Stomach (tissue), 9 donors: ENCODE data around the gene ALG2. TPM values are rescaled to one million over a fixed set of nuclear protein-coding genes. Genes with fewer than 3 reads are reported as not detected.
"Not testable (repeated sequence)": the region's sequence is repeated elsewhere in the genome, so short reads cannot be mapped to it uniquely, and the experiment has no call there.

Source experiments
- DNase-seq, 2 donors: peaks; one replicate each; pipeline versions ENCODE4 v3.0.0 to v3.0.0-alpha.2; 2013 to 2019
- H3K27ac ChIP-seq, 5 donors: fragments of 200-600 bp in 4 of 5; sonication (generic) in 4 of 5; one replicate each; pipeline ENCODE4 v1.5.1; 2013 to 2019; ENCODE audit warnings: mild to moderate bottlenecking in 1 of 5, moderate library complexity in 1 of 5
- H3K27me3 ChIP-seq, 3 donors: fragments of 200-600 bp; sonication (generic); one replicate each; pipeline ENCODE4 v1.5.1; 2017 to 2019; ENCODE audit warnings: mixed run types in 1 of 3
- H3K36me3 ChIP-seq, 4 donors: fragments of 200-600 bp; sonication (generic); 1 replicate in 3 of 4; 2 replicates in 1 of 4; pipeline ENCODE4 v1.5.1; 2016 to 2019
- H3K4me1 ChIP-seq, 4 donors: fragments of 200-600 bp; sonication (generic); one replicate each; pipeline ENCODE4 v1.5.1; 2016 to 2019
- H3K4me3 ChIP-seq, 4 donors: fragments of 200-600 bp; sonication (generic) in 3 of 4; one replicate each; pipeline ENCODE4 v1.5.1; 2016 to 2019; ENCODE audit warnings: mild to moderate bottlenecking in 1 of 4
- H3K9me3 ChIP-seq, 4 donors: fragments of 200-600 bp; sonication (generic); one replicate each; pipeline ENCODE4 v1.5.1; 2016 to 2019
- EP300 ChIP-seq: sonication (generic); formaldehyde crosslinking; IDR thresholded peaks from one replicate; pipeline ENCODE4 v1.6.1; 2017; ENCODE audit warnings: antibody characterized with exemption
- POLR2A ChIP-seq, 4 donors: fragments of 450-650 bp; IDR thresholded peaks; one replicate each; pipeline ENCODE4 v1.6.1; 2016; ENCODE audit warnings: antibody characterized with exemption in 4 of 4, control low read depth in 2 of 4, mild to moderate bottlenecking in 1 of 4, moderate library complexity in 1 of 4
- POLR2AphosphoS5 ChIP-seq, 3 donors: sonication (generic); formaldehyde crosslinking; IDR thresholded peaks; one replicate each; pipeline ENCODE4 v1.6.1; 2016; ENCODE audit warnings: antibody characterized with exemption in 3 of 3
- WGBS, 5 donors: extraction: QIAGEN DNeasy Blood & Tissue Kit in 3 of 5; methylation state at CpG; one replicate each; pipeline versions ENCODE4 v1.1.5 to v1.1.7; 2013 to 2018; 5-methylcytosine and 5-hydroxymethylcytosine counted together
- intact Hi-C: fragments of 100-400 bp; cut with DNase I; formaldehyde crosslinking; loops from one replicate; pipeline ENCODE4 v1.15.1; 2023; ENCODE audit warnings: low total_unique reads
- polyA plus RNA-seq, 3 donors: library from polyadenylated mRNA; stranded (reverse); fragments of 200-250 nt; gene quantifications; one replicate each; pipeline ENCODE4 v1.2.3, GENCODE V29; 2013
- total RNA-seq, 5 donors: library from RNA; depleted of rRNA; stranded (reverse); fragments of >200 nt; gene quantifications; one replicate each; pipeline versions ENCODE4 v1.1.0 to v1.2.3, GENCODE V29; 2014 to 2016
- TF ChIP-seq, protein P1 (sequence below), 7 experiments: fragments of 450-650 bp in 4 of 7; fragments of 200-600 bp in 3 of 7; sonication (generic) in 3 of 7; IDR thresholded peaks; one replicate each; pipeline ENCODE4 v1.5.1; 2016 to 2019; ENCODE audit warnings: antibody characterized with exemption in 7 of 7, control low read depth in 2 of 7, mild to moderate bottlenecking in 1 of 7
- donor health status: healthy with polysubstance abuse.
- donor health status: Bipolar disorder and iron deficiency.
- donor health status: healthy.

Gene ALG2
- total and polyA plus RNA-seq, 8 donors: 1.8 to 33.9 (median 20.8) TPM

DNA sequence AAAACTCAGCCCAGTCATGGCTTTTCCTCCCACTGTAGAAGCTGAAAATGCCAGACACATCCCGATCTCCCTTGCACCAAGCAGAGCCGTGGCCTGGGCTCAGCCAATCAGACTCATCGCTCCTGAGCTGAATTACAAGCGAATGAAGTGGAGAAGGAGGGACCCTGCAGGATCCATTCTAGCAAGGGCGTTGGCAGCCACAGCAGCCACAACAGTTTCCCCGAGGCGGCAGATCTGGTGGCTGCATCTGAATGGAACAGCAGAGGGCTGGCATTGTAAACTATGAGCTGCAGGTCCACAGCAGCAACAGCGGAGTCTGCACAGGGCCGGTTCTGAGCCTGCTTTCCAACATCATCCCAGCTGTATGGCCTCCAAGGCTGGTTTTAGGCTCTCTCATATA lies 23.8 kb downstream of the ALG2 start:
- H3K4me1 ChIP-seq: no peaks in the 10 kb centered on the region
- intact Hi-C loops: no loop called here
- WGBS, 5 donors: 67 to 74% (median 69%) methylated on average over 8 to 9 of the region's 9 CpGs
- H3K27ac ChIP-seq: no peak overlapping the region
- TF ChIP-seq POLR2AphosphoS5 (IDR thresholded peaks at IDR 0.05): no peak
- TF ChIP-seq, protein P1, sequence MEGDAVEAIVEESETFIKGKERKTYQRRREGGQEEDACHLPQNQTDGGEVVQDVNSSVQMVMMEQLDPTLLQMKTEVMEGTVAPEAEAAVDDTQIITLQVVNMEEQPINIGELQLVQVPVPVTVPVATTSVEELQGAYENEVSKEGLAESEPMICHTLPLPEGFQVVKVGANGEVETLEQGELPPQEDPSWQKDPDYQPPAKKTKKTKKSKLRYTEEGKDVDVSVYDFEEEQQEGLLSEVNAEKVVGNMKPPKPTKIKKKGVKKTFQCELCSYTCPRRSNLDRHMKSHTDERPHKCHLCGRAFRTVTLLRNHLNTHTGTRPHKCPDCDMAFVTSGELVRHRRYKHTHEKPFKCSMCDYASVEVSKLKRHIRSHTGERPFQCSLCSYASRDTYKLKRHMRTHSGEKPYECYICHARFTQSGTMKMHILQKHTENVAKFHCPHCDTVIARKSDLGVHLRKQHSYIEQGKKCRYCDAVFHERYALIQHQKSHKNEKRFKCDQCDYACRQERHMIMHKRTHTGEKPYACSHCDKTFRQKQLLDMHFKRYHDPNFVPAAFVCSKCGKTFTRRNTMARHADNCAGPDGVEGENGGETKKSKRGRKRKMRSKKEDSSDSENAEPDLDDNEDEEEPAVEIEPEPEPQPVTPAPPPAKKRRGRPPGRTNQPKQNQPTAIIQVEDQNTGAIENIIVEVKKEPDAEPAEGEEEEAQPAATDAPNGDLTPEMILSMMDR (IDR thresholded peaks at IDR 0.05): no peak
- no peak for TF ChIP-seq POLR2A (IDR thresholded peaks at IDR 0.05)
- no peak for TF ChIP-seq EP300
- no peaks in the 10 kb centered on the region for H3K9me3 ChIP-seq
- no peak for DNase-seq
- H3K36me3 ChIP-seq: no peaks in the 10 kb centered on the region
- no peak overlapping the region for H3K4me3 ChIP-seq
- H3K27me3 ChIP-seq: no peaks in the 10 kb centered on the region

DNA sequence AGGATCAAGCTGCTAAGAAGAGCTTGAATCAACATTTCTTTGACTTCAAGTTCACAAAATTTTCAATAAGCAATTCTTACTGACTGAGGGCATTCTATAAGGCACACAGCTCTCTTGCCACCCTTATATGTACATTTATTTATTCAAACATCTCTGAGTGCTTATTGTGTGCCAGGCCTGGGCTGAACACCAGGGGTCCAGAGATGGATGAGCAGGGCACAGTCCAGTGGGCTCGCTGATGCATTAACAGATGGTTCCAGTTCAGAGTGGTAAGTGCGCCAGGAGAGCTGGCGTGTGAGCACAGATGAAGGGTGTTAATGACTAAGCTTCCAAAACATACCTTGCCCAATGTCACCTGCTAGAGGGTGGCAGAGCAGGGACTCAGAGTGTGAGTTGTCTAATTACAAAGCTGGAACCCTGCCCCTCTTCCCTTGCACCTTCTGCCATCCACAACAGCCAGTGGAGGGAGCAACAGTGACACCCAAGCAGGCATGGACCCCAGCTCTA lies 24.6 kb downstream of the ALG2 start:
- intact Hi-C loops: no loop called here
- DNase-seq: no peak
- 85 to 98% (median 95%) methylated on average over 3 of the region's 3 CpGs for WGBS, 5 donors

DNA sequence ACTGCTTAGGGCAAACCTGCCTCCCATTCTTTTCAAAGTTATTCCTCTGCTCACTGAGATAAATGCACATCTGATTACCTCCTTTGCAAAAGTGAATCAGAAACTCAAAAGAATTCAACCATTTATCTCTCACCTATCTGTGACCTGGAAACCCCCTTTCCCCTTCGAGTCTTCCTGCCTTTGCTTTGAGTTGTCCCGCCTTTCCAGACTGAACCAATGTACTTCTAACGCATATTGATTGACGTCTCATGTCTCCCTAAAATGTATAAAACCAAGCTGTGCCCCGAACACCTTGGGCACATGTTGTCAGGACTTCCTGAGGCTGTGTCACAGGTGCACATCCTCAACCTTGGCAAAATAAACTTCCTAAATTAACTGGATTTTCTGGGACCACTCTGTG lies 25.3 kb downstream of the ALG2 start:
- H3K9me3 ChIP-seq, H3K4me1 ChIP-seq, H3K27ac ChIP-seq, DNase-seq, H3K27me3 ChIP-seq, H3K36me3 ChIP-seq, intact Hi-C loops, H3K4me3 ChIP-seq: not testable (repeated sequence)
- WGBS, 5 donors: 82 to 84% (median 83%) methylated on average over 5 of the region's 5 CpGs

More for the DNA sequence above, 24.6 kb downstream of the ALG2 start:
- no peaks in the 10 kb centered on the region for H3K9me3 ChIP-seq
- TF ChIP-seq POLR2AphosphoS5 (IDR thresholded peaks at IDR 0.05): no peak
- TF ChIP-seq EP300: no peak
- TF ChIP-seq POLR2A (IDR thresholded peaks at IDR 0.05): no peak
- TF ChIP-seq, protein P1 (IDR thresholded peaks at IDR 0.05): no peak
- H3K36me3 ChIP-seq: no peaks in the 10 kb centered on the region
- H3K4me1 ChIP-seq: no peaks in the 10 kb centered on the region
- no peak overlapping the region for H3K27ac ChIP-seq
- no peak overlapping the region for H3K4me3 ChIP-seq
- no peaks in the 10 kb centered on the region for H3K27me3 ChIP-seq

DNA sequence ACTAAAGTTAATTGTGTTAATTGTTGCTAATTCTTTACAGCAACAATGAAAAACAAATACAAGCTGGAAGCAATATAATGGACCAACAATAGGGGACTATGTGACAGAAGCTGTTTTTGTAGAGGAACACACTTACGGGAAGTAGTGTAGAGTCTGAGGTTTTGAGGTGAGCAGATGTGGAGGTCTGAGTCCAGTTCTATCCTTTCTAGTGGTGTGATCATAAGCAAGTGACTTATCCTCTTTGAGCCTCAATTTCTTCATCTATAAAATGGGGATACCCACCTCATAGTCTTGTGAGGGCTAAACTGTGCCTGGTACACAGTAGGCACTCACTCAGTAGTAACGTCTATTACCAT lies 28.3 kb downstream of the ALG2 start:
- Histone ChIP-seq H3K36me3 (no peaks in the 10 kb centered on the region), H3K27me3 (peaks cover 0 to 7% (median 0%) of the 10 kb centered on the region in 3 donors), H3K4me3 (no peak overlapping the region), H3K27ac (no peak overlapping the region), H3K4me1 (no peaks in the 10 kb centered on the region), H3K9me3 (no peaks in the 10 kb centered on the region)
- 78 to 85% (median 80%) methylated on average over 2 of the region's 2 CpGs for WGBS, 5 donors
- TF ChIP-seq, protein P1 (IDR thresholded peaks at IDR 0.05): no peak
- TF ChIP-seq EP300 (no peak), POLR2A (IDR thresholded peaks at IDR 0.05) (no peak), POLR2AphosphoS5 (IDR thresholded peaks at IDR 0.05) (no peak)
- intact Hi-C loops: no loop called here
- DNase-seq: no peak

DNA sequence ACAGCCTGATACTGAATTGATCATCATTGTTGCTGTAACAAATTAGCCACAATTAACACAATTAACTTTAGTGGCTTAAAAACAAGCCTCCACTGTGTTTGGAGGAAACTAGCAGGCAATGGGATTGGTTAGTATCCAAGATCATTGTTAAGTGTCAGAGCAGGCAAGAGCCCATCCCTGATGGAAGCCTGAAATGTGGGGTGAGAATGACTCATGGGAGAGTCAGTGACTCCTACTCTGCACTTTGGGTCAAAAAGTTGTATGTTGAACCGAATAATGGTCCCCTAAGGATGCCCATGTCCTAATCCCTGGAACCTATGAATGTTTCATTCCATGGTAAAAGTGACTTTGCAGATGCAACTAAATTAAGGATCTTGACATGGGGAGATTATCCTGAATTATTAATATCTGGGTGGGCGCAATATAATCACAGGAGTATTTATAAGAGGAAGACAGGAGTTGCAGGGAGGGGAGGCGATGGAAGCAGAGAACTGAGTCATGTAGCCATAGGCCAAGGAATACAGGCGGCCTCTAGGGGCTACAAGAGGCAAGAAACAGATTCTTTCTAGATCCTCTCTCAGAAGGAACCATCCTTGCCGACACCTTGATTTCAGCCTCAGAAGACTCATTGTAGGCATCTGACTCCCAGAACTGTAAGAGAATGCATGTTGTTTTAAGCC lies 28.8 kb downstream of the ALG2 start:
- Histone ChIP-seq H3K36me3 (no peaks in the 10 kb centered on the region), H3K4me1 (no peaks in the 10 kb centered on the region), H3K27ac (no peak overlapping the region), H3K4me3 (no peak overlapping the region), H3K27me3 (peaks cover 0 to 8% (median 0%) of the 10 kb centered on the region in 3 donors), H3K9me3 (no peaks in the 10 kb centered on the region)
- TF ChIP-seq POLR2AphosphoS5 (IDR thresholded peaks at IDR 0.05) (no peak), POLR2A (IDR thresholded peaks at IDR 0.05) (no peak), EP300 (no peak)
- TF ChIP-seq, protein P1 (IDR thresholded peaks at IDR 0.05): no peak
- WGBS, 5 donors: 71 to 81% (median 79%) methylated on average over 5 of the region's 5 CpGs
- DNase-seq: no peak
- intact Hi-C loops: no loop called here
